SK-N-SH (cell line): ENCODE results near the gene ANKMY1. TPM values are rescaled to one million over a fixed set of nuclear protein-coding genes. Genes with fewer than 3 reads are reported as not detected.

Experiments
- CTCF ChIA-PET: fragments of 300-600, 350-600 bp; formaldehyde crosslinking; extraction: SDS; loops from one replicate; lab custom pipeline; 2021; lab: Yijun Ruan, JAX
- POLR2A ChIA-PET: fragments of 350-600 bp; sonication (Branson Sonifier 250); formaldehyde crosslinking; extraction: SDS; loops from one replicate; lab custom pipeline; 2020; ENCODE audit warnings: antibody characterized with exemption, inconsistent platforms; lab: Yijun Ruan, JAX
- DNase-seq: peaks from one replicate; pipeline ENCODE4 v3.0.0; 2012
- H2AFZ ChIP-seq: fragments of 200-600 bp; sonication (generic); 2 replicates; pipeline ENCODE4 v1.8.1; 2016; ENCODE audit warnings: antibody characterized with exemption, mild to moderate bottlenecking, low read depth
- H3F3A ChIP-seq: fragments of 200-600 bp; sonication (generic); replicated peaks from 2 replicates; pipeline ENCODE3; 2016; ENCODE audit warnings: antibody characterized with exemption, mild to moderate bottlenecking; ENCODE audit not compliant: insufficient read depth
- H3K27ac ChIP-seq, 2 experiments: fragments of 200-500 bp in 1 of 2; fragments of 200-600 bp in 1 of 2; sonication (Bioruptor generic) in 1 of 2; sonication (generic), shearing (Covaris generic) in 1 of 2; 2 replicates each; pipeline versions ENCODE4 v1.5.1 to v1.6.1; 2014 to 2016; ENCODE audit warnings: low read depth in 2 of 2, inconsistent platforms in 1 of 2, low read length in 1 of 2, mild to moderate bottlenecking in 1 of 2, mixed read lengths in 1 of 2
- H3K27me3 ChIP-seq: fragments of 200-600 bp; sonication (generic), shearing (Covaris generic); 2 replicates; pipeline ENCODE4 v1.6.1; 2016; ENCODE audit warnings: mixed run types; ENCODE audit not compliant: insufficient read depth
- H3K36me3 ChIP-seq, 2 experiments: fragments of 200-500 bp in 1 of 2; fragments of 200-600 bp in 1 of 2; sonication (Bioruptor generic) in 1 of 2; sonication (generic) in 1 of 2; replicated peaks in 1 of 2; 2 replicates each; pipeline versions ENCODE3 to v1.5.1; 2014 to 2016; ENCODE audit warnings: low read length in 1 of 2, mild to moderate bottlenecking in 1 of 2; ENCODE audit not compliant: insufficient read depth in 2 of 2, control insufficient read depth in 1 of 2
- H3K4me1 ChIP-seq, 2 experiments: fragments of 200-500 bp in 1 of 2; fragments of 200-600 bp in 1 of 2; sonication (Bioruptor generic) in 1 of 2; sonication (generic), shearing (Covaris generic) in 1 of 2; 2 replicates each; pipeline versions ENCODE4 v1.5.1 to v1.6.1; 2014 to 2016; ENCODE audit warnings: low read depth in 1 of 2, low read length in 1 of 2, mixed run types in 1 of 2; ENCODE audit not compliant: insufficient read depth in 2 of 2, control insufficient read depth in 1 of 2
- H3K4me2 ChIP-seq: fragments of 200-600 bp; sonication (generic), shearing (Covaris generic); 2 replicates; pipeline ENCODE4 v1.6.1; 2017; ENCODE audit warnings: mixed run types
- H3K4me3 ChIP-seq, 2 experiments: fragments of 200-500 bp in 1 of 2; fragments of 200-600 bp in 1 of 2; sonication (Bioruptor generic) in 1 of 2; sonication (generic), shearing (Covaris generic) in 1 of 2; 2 replicates each; pipeline versions ENCODE4 v1.5.1 to v1.8.1; 2014 to 2016; ENCODE audit warnings: low read depth in 2 of 2, inconsistent platforms in 1 of 2, low read length in 1 of 2, mild to moderate bottlenecking in 1 of 2, mixed read lengths in 1 of 2, moderate library complexity in 1 of 2
- H3K79me2 ChIP-seq: fragments of 200-600 bp; sonication (generic); 2 replicates; pipeline ENCODE4 v1.8.1; 2017; ENCODE audit warnings: mild to moderate bottlenecking; ENCODE audit not compliant: insufficient read depth
- H3K9ac ChIP-seq: fragments of 200-600 bp; sonication (generic); 2 replicates; pipeline ENCODE4 v1.6.1; 2017; ENCODE audit warnings: mixed run types
- H3K9me2 ChIP-seq: fragments of 200-600 bp; sonication (generic); 2 replicates; pipeline ENCODE4 v1.6.1; 2017; ENCODE audit warnings: mixed run types
- H3K9me3 ChIP-seq: fragments of 200-600 bp; sonication (generic); 2 replicates; pipeline ENCODE4 v1.6.1; 2017; ENCODE audit warnings: mixed run types, mild to moderate bottlenecking, moderate library complexity
- H4K20me1 ChIP-seq: fragments of 200-600 bp; sonication (generic); 2 replicates; pipeline ENCODE4 v1.6.1; 2017; ENCODE audit warnings: mild to moderate bottlenecking, mixed run types; ENCODE audit not compliant: insufficient read depth
- CHD2 ChIP-seq: fragments of 150-350 bp; IDR thresholded peaks from 2 replicates; pipeline ENCODE4 v1.6.1; 2018; ENCODE audit warnings: low read length; ENCODE audit not compliant: partially characterized antibody
- EP300 ChIP-seq, 2 experiments: IDR thresholded peaks; 2 replicates each; pipeline versions ENCODE4 v1.4.0 to v1.6.1; 2012; ENCODE audit warnings: borderline replicate concordance in 1 of 2, low read depth in 1 of 2, low read length in 1 of 2
- EZH2phosphoT487 ChIP-seq: fragments of 200-600 bp; sonication (generic); IDR thresholded peaks from 2 replicates; pipeline ENCODE4 v1.6.1; 2017; ENCODE audit warnings: low read depth, mixed run types, mild to moderate bottlenecking, antibody characterized with exemption, moderate library complexity, borderline replicate concordance
- IRF3 ChIP-seq: fragments of 150-350 bp; IDR thresholded peaks from 2 replicates; pipeline ENCODE4 v1.6.1; 2016; ENCODE audit warnings: mild to moderate bottlenecking, low read depth, low read length
- JUND ChIP-seq: IDR thresholded peaks from 2 replicates; pipeline ENCODE4 v1.4.0; 2012
- MXI1 ChIP-seq: IDR thresholded peaks from 2 replicates; pipeline ENCODE4 v1.6.1; 2012; ENCODE audit warnings: mild to moderate bottlenecking, low read depth, low read length, improper control_type of control experiment
- NFIC ChIP-seq: IDR thresholded peaks from 2 replicates; pipeline ENCODE4 v1.4.0; 2012; ENCODE audit warnings: borderline replicate concordance
- PBX3 ChIP-seq: IDR thresholded peaks from 2 replicates; pipeline ENCODE4; 2012
- RCOR1 ChIP-seq: fragments of 150-350 bp; IDR thresholded peaks from 2 replicates; pipeline ENCODE4 v1.6.1; 2017; ENCODE audit warnings: antibody characterized with exemption, low read length
- RXRA ChIP-seq: IDR thresholded peaks from 2 replicates; pipeline ENCODE4 v1.4.0; 2012; ENCODE audit warnings: low read depth, mild to moderate bottlenecking, borderline replicate concordance
- SIN3A ChIP-seq: IDR thresholded peaks from 2 replicates; pipeline ENCODE4 v1.6.1; 2012; ENCODE audit warnings: low read depth, mild to moderate bottlenecking, low read length, moderate library complexity, borderline replicate concordance
- TCF12 ChIP-seq: IDR thresholded peaks from 2 replicates; pipeline ENCODE4 v1.4.0; 2012
- USF1 ChIP-seq: IDR thresholded peaks from 2 replicates; pipeline ENCODE4 v1.4.0; 2012; ENCODE audit warnings: low read depth, borderline replicate concordance
- ZBTB33 ChIP-seq: IDR thresholded peaks from 2 replicates; pipeline ENCODE4 v1.4.0; 2012; ENCODE audit warnings: low read depth, borderline replicate concordance
- WGBS: methylation state at CpG from one replicate; pipeline ENCODE4 v1.1.6; 2017; ENCODE audit warnings: low lambda C conversion rate; 5-methylcytosine and 5-hydroxymethylcytosine counted together
- polyA plus RNA-seq, 3 experiments: library from polyadenylated mRNA; depleted of rRNA; stranded (reverse); fragments of >200 nt; gene quantifications; 2 replicates each; pipeline ENCODE4 v1.2.3, GENCODE V29; 2012

The ANKMY1 gene
- 12.1 and 15.9 TPM in 2 replicates for polyA plus RNA-seq (2012; rRNA removed)
- polyA plus RNA-seq (2012; cell fraction: cytosol; rRNA removed) = 5.0 and 7.1 TPM in 2 replicates
- polyA plus RNA-seq (2012; cell fraction: nucleus; rRNA removed) = 56.7 and 59.6 TPM in 2 replicates

GRCh38 chr2:240557808-240558207 is at the start of gene ANKMY1:
Gene ANKMY1, minus strand, starts transcription at chr2:240557988. Its CDS starts 653 bp downstream, at chr2:240557335.
- no peaks in the 10 kb centered on the region for H3K27me3 ChIP-seq
- TF ChIP-seq ZBTB33 (no peak), USF1 (no peak), RCOR1 (no peak), EP300 (IDR thresholded peaks at IDR 0.05; ENCODE audit: borderline replicate concordance in 1 of 2, low read depth in 1 of 2, low read length in 1 of 2) (no peak), NFIC (no peak), CHD2 (peak; percentile 80), PBX3 (peak; percentile 96), IRF3 (no peak), RXRA (no peak), MXI1 (peak; percentile 80; the same call in 1 of the 2 replicates), JUND (no peak), SIN3A (peak; percentile 71), TCF12 (no peak), EZH2phosphoT487 (no peak)
- no peak within 1 kb of the TSS for H3K27ac ChIP-seq
- H3K4me2 ChIP-seq = peak within 1 kb of the TSS; percentile 84
- 0 out of 2 replicates have a peak within 1 kb of the TSS, but pooled peaks have one; percentile 25 for H3K9ac ChIP-seq
- CTCF ChIA-PET = interaction anchor here (1.4 to 2.0 kb wide), 3 partner anchors 31 to 70 kb away, joined by 3 to 5 read pairs (median 4); no protein-coding TSS in a partner anchor
- peaks cover 62% of the 10 kb centered on the region for H3K79me2 ChIP-seq
- POLR2A ChIA-PET = no interaction called here
- peaks cover 22 to 29% of the 10 kb centered on the region in 2 experiments for H3K4me1 ChIP-seq
- H3K36me3 ChIP-seq = peaks cover 5 to 6% of the 10 kb centered on the region in 2 experiments
- H3F3A ChIP-seq = peaks cover 16% of the 10 kb centered on the region
- H3K9me3 ChIP-seq = no peaks in the 10 kb centered on the region
- no peak within 1 kb of the TSS for H2AFZ ChIP-seq
- peak within 1 kb of the TSS; percentile 38 to 51 for H3K4me3 ChIP-seq
- no peaks in the 10 kb centered on the region for H3K9me2 ChIP-seq
- DNase-seq = peak; percentile 97
- peaks cover 13% of the 10 kb centered on the region; the same call in 1 of the 2 replicates for H4K20me1 ChIP-seq
- WGBS = 25% methylated on average over 14 of the region's 47 CpGs
